Glutamatergic neuron (in vitro differentiated cells): Measurements from ENCODE around the gene EML1. TPM values are rescaled to one million over a fixed set of nuclear protein-coding genes. Genes with fewer than 3 reads are reported as not detected.

Experiments used
- DNase-seq: peaks from one replicate; pipeline ENCODE4 v3.0.0; 2022
- H3K27ac Mint-ChIP-seq: one replicate; pipeline ENCODE4 v1.8.0; 2020; ENCODE audit warnings: mild to moderate bottlenecking, mixed read lengths, inconsistent platforms; ENCODE audit not compliant: unreplicated experiment
- H3K27me3 Mint-ChIP-seq: one replicate; pipeline ENCODE4 v1.8.0; 2020; ENCODE audit warnings: mild to moderate bottlenecking, moderate library complexity, mixed read lengths, inconsistent platforms; ENCODE audit not compliant: unreplicated experiment
- H3K36me3 Mint-ChIP-seq: one replicate; pipeline ENCODE4 v1.8.0; 2020; ENCODE audit warnings: mild to moderate bottlenecking, mixed read lengths, inconsistent platforms; ENCODE audit not compliant: unreplicated experiment
- H3K4me1 Mint-ChIP-seq: one replicate; pipeline ENCODE4 v1.8.0; 2020; ENCODE audit warnings: mild to moderate bottlenecking, low read depth, mixed read lengths, inconsistent platforms; ENCODE audit not compliant: unreplicated experiment
- H3K4me3 Mint-ChIP-seq: one replicate; pipeline ENCODE4 v1.8.0; 2020; ENCODE audit warnings: mild to moderate bottlenecking, mixed read lengths, inconsistent platforms; ENCODE audit not compliant: unreplicated experiment
- H3K9me3 Mint-ChIP-seq: one replicate; pipeline ENCODE4 v1.8.0; 2020; ENCODE audit warnings: mild to moderate bottlenecking, moderate library complexity, mixed read lengths, inconsistent platforms; ENCODE audit not compliant: unreplicated experiment
- CTCF ChIP-seq: fragments of 200-600 bp; sonication (generic); IDR thresholded peaks from one replicate; pipeline ENCODE4 v1.5.0; 2021; ENCODE audit not compliant: partially characterized antibody, unreplicated experiment
- total RNA-seq: library from RNA; stranded (reverse); fragmentation: NEBNext Ultra II Directional; extraction: Animal tissue kit (Norgen Biotek cat#: 25700); gene quantifications from one replicate; pipeline ENCODE4 v1.2.1, GENCODE V29; 2021; ENCODE audit not compliant: unreplicated experiment

The EML1 gene
- total RNA-seq, 1 donor from 2014 or later: 73.6 TPM

- no peak for DNase-seq
- Mint-ChIP-seq H3K27me3 (peaks cover 7% of the 10 kb centered on the region), H3K9me3 (peaks cover 2% of the 10 kb centered on the region), H3K36me3 (no peaks in the 10 kb centered on the region), H3K4me3 (no peak overlapping the region), H3K4me1 (peaks cover 11% of the 10 kb centered on the region), H3K27ac (no peak overlapping the region)
- TF ChIP-seq CTCF: no peak
Measured at GRCh38 chr14:99749763-99750715, 43.2 kb upstream of the EML1 start.

GRCh38 chr14:99750746-99751450, 42.3 kb upstream of the EML1 start:
- no peak for DNase-seq
- no peak for TF ChIP-seq CTCF
- no peak overlapping the region for H3K4me3 Mint-ChIP-seq
- no peaks in the 10 kb centered on the region for H3K36me3 Mint-ChIP-seq
- H3K27me3 Mint-ChIP-seq: peaks cover 7% of the 10 kb centered on the region
- H3K9me3 Mint-ChIP-seq: no peaks in the 10 kb centered on the region
- H3K4me1 Mint-ChIP-seq: peaks cover 8% of the 10 kb centered on the region
- H3K27ac Mint-ChIP-seq: no peak overlapping the region

GRCh38 chr14:99751539-99752485, 41.4 kb upstream of the EML1 start:
- TF ChIP-seq CTCF: no peak
- H3K27me3 Mint-ChIP-seq: peaks cover 9% of the 10 kb centered on the region
- peak overlapping the region; percentile 15 for H3K27ac Mint-ChIP-seq
- peaks cover 8% of the 10 kb centered on the region for H3K4me1 Mint-ChIP-seq
- DNase-seq: no peak
- H3K9me3 Mint-ChIP-seq: no peaks in the 10 kb centered on the region
- H3K4me3 Mint-ChIP-seq: no peak overlapping the region
- no peaks in the 10 kb centered on the region for H3K36me3 Mint-ChIP-seq

- Mint-ChIP-seq H3K4me1 (peaks cover 8% of the 10 kb centered on the region), H3K27ac (no peak overlapping the region), H3K27me3 (peaks cover 7% of the 10 kb centered on the region), H3K9me3 (no peaks in the 10 kb centered on the region), H3K36me3 (no peaks in the 10 kb centered on the region), H3K4me3 (no peak overlapping the region)
- no peak for TF ChIP-seq CTCF
- DNase-seq: no peak
Measured at GRCh38 chr14:99752486-99753121, 40.6 kb upstream of the EML1 start.
